ENCODE data around the gene LUM. TPM values are rescaled to one million over a fixed set of nuclear protein-coding genes. Genes with fewer than 3 reads are reported as not detected.

The LUM gene
- total RNA-seq, 1 experiment from 2014 or later: 0.23 TPM

- Histone ChIP-seq H3K9me3 (ENCODE audit: control insufficient read depth, insufficient read depth, low read depth, low read length) (no peaks in the 10 kb centered on the region), H3K27ac (ENCODE audit: low read length) (no peak overlapping the region), H3K4me1 (ENCODE audit: control insufficient read depth, insufficient read depth, low read length) (no peaks in the 10 kb centered on the region), H3K27me3 (ENCODE audit: control insufficient read depth, insufficient read depth, low read length) (no peaks in the 10 kb centered on the region), H3K36me3 (ENCODE audit: control insufficient read depth, insufficient read depth, low read length) (no peaks in the 10 kb centered on the region), H3K4me3 (ENCODE audit: low read depth in 2 of 2, low read length in 2 of 2) (no peak overlapping the region)
- ChIA-PET POLR2A (no interaction called here), CTCF (no interaction called here)
- ATAC-seq (no peak), DNase-seq (ENCODE audit: low read depth, low spot score) (no peak)
- TF ChIP-seq TCF7L2 (IDR thresholded peaks at IDR 0.05; ENCODE audit: low read depth, low read length) (no peak), SIN3A (IDR thresholded peaks at IDR 0.05; ENCODE audit: borderline replicate concordance, insufficient read depth, low read depth, low read length) (no peak), POLR2AphosphoS5 (IDR thresholded peaks at IDR 0.05; ENCODE audit: low read depth, low read length) (no peak), CTCF (IDR thresholded peaks at IDR 0.05) (no peak)
- BruUV-seq (replicated peaks): no TSS peak
- in situ Hi-C loops (cut with HindIII; ENCODE audit: low pct_unique_long_range_greater_than_20kb, low sequenced_read_pairs) (no loop called here), intact Hi-C loops (cut with micrococcal nuclease; ENCODE audit: unreplicated experiment) (no loop called here)
These were observed 31.3 kb downstream of the LUM start for GRCh38 chr12:91080041-91080440.

GRCh38 chr12:91078501-91078900, 32.8 kb downstream of the LUM start:
- in situ Hi-C loops (cut with HindIII; ENCODE audit: low pct_unique_long_range_greater_than_20kb, low sequenced_read_pairs): no loop called here
- H3K27me3 ChIP-seq (ENCODE audit: control insufficient read depth, insufficient read depth, low read length): no peaks in the 10 kb centered on the region
- no peak overlapping the region for H3K4me3 ChIP-seq (ENCODE audit: low read depth in 2 of 2, low read length in 2 of 2)
- TF ChIP-seq REST (IDR thresholded peaks at IDR 0.05; ENCODE audit: insufficient read depth in 1 of 2, low read depth in 2 of 2, low read length in 1 of 2) (no peak), TCF7L2 (IDR thresholded peaks at IDR 0.05; ENCODE audit: low read depth, low read length) (no peak), POLR2AphosphoS5 (IDR thresholded peaks at IDR 0.05; ENCODE audit: low read depth, low read length) (no peak), SIN3A (IDR thresholded peaks at IDR 0.05; ENCODE audit: borderline replicate concordance, insufficient read depth, low read depth, low read length) (no peak), CTCF (IDR thresholded peaks at IDR 0.05) (no peak)
- H3K9me3 ChIP-seq (ENCODE audit: control insufficient read depth, insufficient read depth, low read depth, low read length): no peaks in the 10 kb centered on the region
- intact Hi-C loops (cut with micrococcal nuclease; ENCODE audit: unreplicated experiment): no loop called here
- no TSS peak for BruUV-seq (replicated peaks)
- POLR2A ChIA-PET: no interaction called here
- ATAC-seq: no peak
- no peaks in the 10 kb centered on the region for H3K36me3 ChIP-seq (ENCODE audit: control insufficient read depth, insufficient read depth, low read length)
- no peak for DNase-seq (ENCODE audit: low read depth, low spot score)
- no peak overlapping the region for H3K27ac ChIP-seq (ENCODE audit: low read length)
- H3K4me1 ChIP-seq (ENCODE audit: control insufficient read depth, insufficient read depth, low read length): no peaks in the 10 kb centered on the region
- CTCF ChIA-PET: no interaction called here

Measured in Panc1 (cell line).